Peyer's patch (tissue), 4 donors: ENCODE data around the gene TYW1B. TPM values are rescaled to one million over a fixed set of nuclear protein-coding genes. Genes with fewer than 3 reads are reported as not detected.
"Not testable (repeated sequence)": the region's sequence is repeated elsewhere in the genome, so short reads cannot be mapped to it uniquely, and the experiment has no call there.

Source experiments
- DNase-seq, 3 donors: peaks; one replicate each; pipeline ENCODE4 v3.0.0-alpha.2; 2017 to 2019
- H3K27ac ChIP-seq, 4 donors: fragments of 200-600 bp; sonication (generic); one replicate each; pipeline ENCODE4 v1.5.1; 2016 to 2019
- H3K27me3 ChIP-seq, 2 donors: fragments of 200-600 bp; sonication (generic); one replicate each; pipeline ENCODE4 v1.5.1; 2019
- H3K36me3 ChIP-seq, 3 donors: fragments of 200-600 bp; sonication (generic); one replicate each; pipeline ENCODE4 v1.5.1; 2016 to 2019
- H3K4me1 ChIP-seq, 4 donors: fragments of 200-600 bp; sonication (generic); one replicate each; pipeline ENCODE4 v1.5.1; 2016 to 2019
- H3K4me3 ChIP-seq, 4 donors: fragments of 200-600 bp; sonication (generic); 1 replicate in 3 of 4; 2 replicates in 1 of 4; pipeline ENCODE4 v1.5.1; 2016 to 2019; ENCODE audit warnings: mild to moderate bottlenecking in 1 of 4
- H3K9me3 ChIP-seq, 4 donors: fragments of 200-600 bp; sonication (generic); one replicate each; pipeline ENCODE4 v1.5.1; 2016 to 2019; ENCODE audit warnings: mild to moderate bottlenecking in 1 of 4
- CTCF ChIP-seq, 6 experiments: fragments of 450-650 bp in 4 of 6; fragments of 200-600 bp in 2 of 6; sonication (generic) in 1 of 6; IDR thresholded peaks; one replicate each; pipeline ENCODE4 v1.5.1; 2017 to 2019; ENCODE audit warnings: antibody characterized with exemption in 6 of 6, mild to moderate bottlenecking in 3 of 6, moderate library complexity in 1 of 6
- POLR2A ChIP-seq, 2 donors: fragments of 450-650 bp; IDR thresholded peaks; one replicate each; pipeline ENCODE4 v1.5.1; 2017; ENCODE audit warnings: antibody characterized with exemption in 2 of 2, mild to moderate bottlenecking in 2 of 2, moderate library complexity in 2 of 2
- total RNA-seq, 4 donors: library from RNA; depleted of rRNA; stranded (reverse); fragments of >200 nt; gene quantifications; one replicate each; pipeline ENCODE4 v1.1.0, GENCODE V29; 2016

TYW1B gene
- total RNA-seq, 4 donors from 2014 or later = 4.9 to 50.3 (median 9.7) TPM

DNA sequence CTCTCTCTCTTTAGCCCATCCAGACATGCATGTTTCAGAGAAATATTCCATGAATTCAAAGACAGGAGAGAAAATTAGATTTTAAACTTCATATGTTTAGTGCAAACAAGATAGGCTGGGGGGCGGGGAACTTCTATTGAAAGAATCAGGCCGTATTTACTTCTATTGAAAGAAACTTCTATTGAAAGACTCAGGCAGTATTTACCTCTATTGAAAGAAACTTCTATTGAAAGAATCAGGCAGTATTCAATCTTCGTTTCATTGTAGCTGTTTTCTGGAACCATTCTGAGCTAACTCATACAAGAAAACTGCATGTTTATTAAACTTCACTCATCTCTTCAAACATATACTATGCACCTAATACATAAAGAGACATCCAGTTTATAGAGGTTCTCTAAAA lies 123.1 kb downstream of the TYW1B start:
- Histone ChIP-seq H3K27me3 (no peaks in the 10 kb centered on the region), H3K4me3 (no peak overlapping the region), H3K4me1 (no peaks in the 10 kb centered on the region), H3K36me3 (no peaks in the 10 kb centered on the region), H3K9me3 (no peaks in the 10 kb centered on the region), H3K27ac (no peak overlapping the region)
- TF ChIP-seq CTCF (IDR thresholded peaks at IDR 0.05) = no peak
- no peak for TF ChIP-seq POLR2A (IDR thresholded peaks at IDR 0.05)
- DNase-seq = no peak

DNA sequence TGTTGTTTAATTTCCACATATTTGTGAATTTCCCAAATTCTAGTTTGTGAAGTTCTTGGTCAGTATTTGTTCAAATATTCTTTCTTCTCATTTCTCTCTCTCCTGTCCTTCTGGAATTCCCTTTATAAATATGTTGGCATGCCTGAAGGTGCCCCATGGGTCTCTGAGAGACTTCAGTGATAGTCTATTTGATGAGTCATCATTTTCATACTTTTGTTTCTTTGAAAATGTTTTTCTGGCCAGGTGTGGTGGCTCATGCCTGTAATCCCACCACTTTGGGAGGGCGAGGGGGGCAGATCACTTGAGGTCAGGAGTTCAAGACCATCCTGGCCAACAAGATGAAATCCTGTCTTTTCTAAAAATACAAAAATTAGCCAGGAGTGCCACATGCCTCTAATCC lies 127.5 kb downstream of the TYW1B start:
- not testable (repeated sequence) for H3K27ac ChIP-seq, H3K9me3 ChIP-seq, H3K36me3 ChIP-seq, DNase-seq, H3K4me3 ChIP-seq, H3K27me3 ChIP-seq, H3K4me1 ChIP-seq

DNA sequence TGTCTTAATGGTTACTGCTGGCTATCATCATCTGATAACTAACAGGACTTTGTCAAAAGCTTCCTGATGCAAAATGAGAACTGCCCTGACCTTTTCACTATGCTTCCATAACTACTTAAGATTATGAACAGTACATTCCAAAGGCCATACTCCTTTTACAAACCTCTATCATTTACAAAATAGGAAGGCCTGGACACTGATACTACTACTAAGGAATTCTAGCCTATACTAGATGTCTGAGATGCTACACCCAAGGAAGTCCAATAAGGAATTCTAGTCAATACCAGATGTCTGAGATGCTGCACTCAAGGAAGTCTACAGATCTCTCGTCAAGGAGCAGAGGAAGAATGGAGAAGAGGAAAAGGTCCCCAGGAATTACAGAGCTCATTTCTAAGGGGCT lies 130.9 kb downstream of the TYW1B start:
- not testable (repeated sequence) for H3K27me3 ChIP-seq, H3K4me1 ChIP-seq, H3K9me3 ChIP-seq, DNase-seq, H3K4me3 ChIP-seq, H3K36me3 ChIP-seq, H3K27ac ChIP-seq

GRCh38 chr7:72696643-72697042 lies 131.4 kb downstream of the TYW1B start:
- H3K36me3 ChIP-seq, H3K4me1 ChIP-seq, H3K4me3 ChIP-seq, H3K9me3 ChIP-seq, H3K27ac ChIP-seq, H3K27me3 ChIP-seq, DNase-seq: not testable (repeated sequence)

GRCh38 chr7:72695482-72695881 lies 132.5 kb downstream of the TYW1B start:
- H3K4me3 ChIP-seq, H3K9me3 ChIP-seq, DNase-seq, H3K36me3 ChIP-seq, H3K4me1 ChIP-seq, H3K27ac ChIP-seq, H3K27me3 ChIP-seq: not testable (repeated sequence)

- not testable (repeated sequence) for H3K36me3 ChIP-seq, H3K9me3 ChIP-seq, H3K4me1 ChIP-seq, H3K27ac ChIP-seq, H3K4me3 ChIP-seq, DNase-seq, H3K27me3 ChIP-seq
Observed at GRCh38 chr7:72691442-72691841, 136.6 kb downstream of the TYW1B start.

DNA sequence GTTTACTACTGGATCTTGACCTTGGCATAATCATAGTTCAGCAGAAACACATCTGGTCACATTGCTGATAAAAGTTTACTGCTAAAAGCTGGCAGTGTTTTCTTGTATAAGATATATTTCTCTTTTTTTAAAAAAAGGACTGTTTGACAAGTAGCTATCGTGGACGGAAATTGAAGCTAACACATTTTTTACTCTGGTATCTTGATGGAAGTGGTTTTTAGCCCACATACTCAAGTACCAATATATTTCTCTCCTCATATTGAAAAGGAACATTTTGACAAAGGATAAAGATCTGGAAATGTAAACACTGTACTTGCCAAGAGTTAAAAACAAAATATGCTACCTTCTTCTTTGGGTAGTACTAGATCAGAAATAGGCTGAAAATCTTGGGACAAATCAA lies 137.8 kb downstream of the TYW1B start:
- H3K27ac ChIP-seq, DNase-seq, H3K36me3 ChIP-seq, H3K4me1 ChIP-seq, H3K27me3 ChIP-seq, H3K4me3 ChIP-seq, H3K9me3 ChIP-seq: not testable (repeated sequence)

GRCh38 chr7:72689344-72689743 lies 138.7 kb downstream of the TYW1B start:
- not testable (repeated sequence) for H3K9me3 ChIP-seq, DNase-seq, H3K27ac ChIP-seq, H3K36me3 ChIP-seq, H3K4me1 ChIP-seq, H3K4me3 ChIP-seq, H3K27me3 ChIP-seq

DNA sequence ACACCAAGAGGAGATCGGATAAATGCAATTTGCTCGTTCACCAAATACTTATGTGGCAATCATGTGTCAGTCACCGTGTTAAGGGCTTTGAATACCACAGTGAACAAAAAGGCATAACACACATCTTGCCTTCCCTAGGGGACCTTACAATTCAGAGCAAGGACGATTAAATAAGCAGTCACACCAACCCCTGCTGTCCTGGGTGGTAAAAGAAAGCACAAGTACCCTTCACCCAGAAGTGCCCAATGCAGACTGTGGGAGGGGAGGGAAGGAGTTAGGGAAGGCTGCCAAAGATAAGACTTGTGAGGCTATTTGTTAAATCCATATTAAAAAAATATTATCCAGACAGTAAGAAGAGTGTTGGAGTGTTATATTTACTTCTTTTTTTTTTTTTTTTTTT lies 146.8 kb downstream of the TYW1B start:
- H3K4me3 ChIP-seq, H3K27me3 ChIP-seq, H3K9me3 ChIP-seq, H3K27ac ChIP-seq, DNase-seq, H3K4me1 ChIP-seq, H3K36me3 ChIP-seq: not testable (repeated sequence)

DNA sequence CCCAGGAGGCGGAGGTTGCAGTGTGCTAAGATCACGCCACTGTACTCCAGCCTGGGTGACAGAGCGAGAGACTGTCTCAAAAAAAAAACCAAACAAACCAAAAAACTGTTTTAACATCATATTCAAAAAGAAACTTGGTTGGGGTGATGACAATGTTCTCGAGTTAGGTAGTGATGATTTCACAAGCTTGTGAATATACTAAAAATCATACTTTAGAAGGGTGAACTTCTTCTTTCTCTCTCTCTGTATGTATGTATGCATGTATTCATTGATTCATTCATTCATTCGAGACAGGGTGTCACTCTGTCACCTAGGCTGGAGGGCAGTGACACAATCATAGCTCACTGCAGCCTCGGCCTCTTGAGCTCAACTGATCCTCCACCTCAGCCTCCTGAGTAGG lies 151.1 kb downstream of the TYW1B start:
- H3K36me3 ChIP-seq, DNase-seq, H3K4me1 ChIP-seq, H3K9me3 ChIP-seq, H3K27me3 ChIP-seq, H3K4me3 ChIP-seq, H3K27ac ChIP-seq: not testable (repeated sequence)

DNA sequence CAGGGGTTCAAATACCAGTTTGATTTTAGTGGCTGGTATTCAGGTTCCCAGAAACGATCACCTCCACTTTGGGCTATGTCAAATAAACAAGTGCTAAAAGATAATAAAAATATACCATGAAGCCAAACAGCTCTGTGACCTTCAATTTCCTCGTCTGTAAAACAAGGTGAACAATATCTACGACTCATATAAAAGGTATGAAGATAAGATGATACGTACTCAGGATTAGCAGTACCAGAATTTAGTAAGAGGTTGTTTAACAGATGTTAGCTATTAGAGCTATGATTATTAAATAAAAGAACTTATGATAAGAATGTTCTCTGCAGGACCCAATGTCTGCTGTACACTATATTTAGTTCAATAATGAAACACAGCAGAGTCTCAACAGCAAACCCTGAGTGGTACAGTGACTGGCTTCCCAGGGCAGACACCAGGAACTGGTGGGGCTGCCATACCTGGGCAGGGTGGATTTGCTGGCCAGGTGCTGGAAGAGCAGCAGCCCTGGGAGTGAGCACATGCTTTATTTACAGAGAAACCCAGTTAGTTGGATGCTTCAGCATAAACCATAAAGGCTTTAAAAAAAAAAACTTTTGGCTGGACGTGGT lies 151.8 kb downstream of the TYW1B start:
- H3K9me3 ChIP-seq, H3K27ac ChIP-seq, H3K27me3 ChIP-seq, H3K4me1 ChIP-seq, DNase-seq, H3K4me3 ChIP-seq, H3K36me3 ChIP-seq: not testable (repeated sequence)

- not testable (repeated sequence) for H3K36me3 ChIP-seq, H3K4me3 ChIP-seq, DNase-seq, H3K27me3 ChIP-seq, H3K27ac ChIP-seq, H3K9me3 ChIP-seq, H3K4me1 ChIP-seq
Observed at GRCh38 chr7:72675686-72676085, 152.3 kb downstream of the TYW1B start.
